GM21723 (cell line): ENCODE results near the gene NEGR1.

Experiments used
- ATAC-seq: cut with Tn5 transposase; IDR thresholded peaks from one replicate; pipeline ENCODE4 v1.9.1; 2021; ENCODE audit warnings: mild to moderate bottlenecking, moderate library complexity; ENCODE audit not compliant: unreplicated experiment

Gene NEGR1

GRCh38 chr1:71424536-71424935 lies 857.8 kb downstream of the NEGR1 start:
- no peak for ATAC-seq

- no peak for ATAC-seq
These were observed 860.1 kb downstream of the NEGR1 start for GRCh38 chr1:71422221-71422620.

GRCh38 chr1:71417421-71417820 lies 864.9 kb downstream of the NEGR1 start:
- no peak for ATAC-seq

GRCh38 chr1:71414179-71414578 lies 868.2 kb downstream of the NEGR1 start:
- ATAC-seq, result no peak

GRCh38 chr1:71413441-71414175 lies 868.7 kb downstream of the NEGR1 start:
- ATAC-seq, result no peak

- ATAC-seq, result no peak
These were observed 882.3 kb downstream of the NEGR1 start for GRCh38 chr1:71400050-71400449.

GRCh38 chr1:71399594-71399993 lies 882.7 kb downstream of the NEGR1 start:
- no peak for ATAC-seq

- no peak for ATAC-seq
These were observed 889.0 kb downstream of the NEGR1 start for GRCh38 chr1:71393301-71393700.

GRCh38 chr1:71390518-71390917 lies 891.8 kb downstream of the NEGR1 start:
- no peak for ATAC-seq

- no peak for ATAC-seq
These were observed 904.5 kb downstream of the NEGR1 start for GRCh38 chr1:71377886-71378285.

- no peak for ATAC-seq
These were observed 909.8 kb downstream of the NEGR1 start for GRCh38 chr1:71372496-71372895.

GRCh38 chr1:71371581-71371980 lies 910.8 kb downstream of the NEGR1 start:
- ATAC-seq, result no peak

GRCh38 chr1:71364236-71364635 lies 918.1 kb downstream of the NEGR1 start:
- ATAC-seq, result no peak

- no peak for ATAC-seq
These were observed 919.6 kb downstream of the NEGR1 start for GRCh38 chr1:71362691-71363090.

- ATAC-seq, result no peak
These were observed 920.3 kb downstream of the NEGR1 start for GRCh38 chr1:71362076-71362475.

GRCh38 chr1:71357708-71358107 lies 924.6 kb downstream of the NEGR1 start:
- ATAC-seq, result no peak

GRCh38 chr1:71351438-71351837 lies 930.9 kb downstream of the NEGR1 start:
- ATAC-seq, result no peak

GRCh38 chr1:71350805-71351204 lies 931.5 kb downstream of the NEGR1 start:
- no peak for ATAC-seq

- ATAC-seq, result no peak
These were observed 932.0 kb downstream of the NEGR1 start for GRCh38 chr1:71350330-71350729.
